NT2/D1 (cell line): ENCODE data around the gene LRCOL1.

Experiments used
- DNase-seq: peaks from one replicate; pipeline ENCODE4 v3.0.0-alpha.2; 2011; ENCODE audit warnings: low read depth, low spot score
- H3K27me3 ChIP-seq: 2 replicates; pipeline ENCODE4 v1.6.0; 2011; ENCODE audit warnings: mild to moderate bottlenecking; ENCODE audit not compliant: insufficient read length, insufficient read depth
- H3K36me3 ChIP-seq: 2 replicates; pipeline ENCODE4 v1.6.1; 2011; ENCODE audit warnings: mild to moderate bottlenecking, low read length, mixed read lengths; ENCODE audit not compliant: insufficient read depth, insufficient read length
- H3K4me1 ChIP-seq: 2 replicates; pipeline ENCODE4 v1.5.1; 2011; ENCODE audit not compliant: insufficient read depth, insufficient read length
- H3K4me3 ChIP-seq: 2 replicates; pipeline ENCODE4 v1.5.1; 2011; ENCODE audit warnings: low read depth; ENCODE audit not compliant: insufficient read length
- H3K9ac ChIP-seq: 2 replicates; pipeline ENCODE4 v1.6.0; 2011; ENCODE audit warnings: low read depth; ENCODE audit not compliant: insufficient read length
- H3K9me3 ChIP-seq: 2 replicates; pipeline ENCODE4 v1.5.1; 2011; ENCODE audit warnings: mild to moderate bottlenecking, low read length; ENCODE audit not compliant: insufficient read depth
- SUZ12 ChIP-seq: IDR thresholded peaks from 2 replicates; pipeline ENCODE4 v1.6.1; 2011; ENCODE audit not compliant: insufficient read length, insufficient read depth; ENCODE audit errors: extremely low read depth
- YY1 ChIP-seq: IDR thresholded peaks from 2 replicates; pipeline ENCODE4 v1.6.1; 2011; ENCODE audit not compliant: insufficient read length, insufficient read depth
- ZNF274 ChIP-seq: IDR thresholded peaks from 2 replicates; pipeline ENCODE4 v1.6.1; 2011; ENCODE audit warnings: mild to moderate bottlenecking, low read depth, low read length

The LRCOL1 gene

GRCh38 chr12:132576701-132577100 is 33.7 kb downstream of the LRCOL1 start:
- no peaks in the 10 kb centered on the region for H3K9me3 ChIP-seq
- no peak overlapping the region for H3K9ac ChIP-seq
- H3K4me1 ChIP-seq: no peaks in the 10 kb centered on the region
- H3K27me3 ChIP-seq: no peaks in the 10 kb centered on the region
- H3K4me3 ChIP-seq: no peak overlapping the region
- TF ChIP-seq SUZ12 (no peak), YY1 (no peak), ZNF274 (no peak)
- H3K36me3 ChIP-seq: peaks cover 84% of the 10 kb centered on the region
- no peak for DNase-seq

DNA sequence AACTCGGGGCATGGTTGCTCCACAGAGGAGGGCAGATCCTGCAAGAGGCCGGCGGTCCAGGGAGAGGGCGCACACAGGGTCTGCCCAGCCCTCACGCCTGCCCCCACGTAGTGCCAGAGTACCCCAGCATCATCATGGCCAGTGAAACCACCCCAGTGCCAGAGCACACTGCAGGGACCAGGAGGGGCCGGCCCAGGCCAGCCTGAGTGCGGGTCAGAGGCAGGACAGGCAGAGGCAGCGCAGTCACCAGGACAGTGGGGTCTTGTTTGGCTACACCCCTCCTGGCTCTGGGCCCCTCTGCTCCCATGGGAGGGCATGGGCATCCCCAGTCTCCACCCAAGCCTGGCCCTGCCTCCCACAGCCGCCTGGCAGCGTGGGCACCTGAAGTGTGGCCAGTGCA is 34.7 kb downstream of the LRCOL1 start:
- H3K27me3 ChIP-seq: no peaks in the 10 kb centered on the region
- no peak overlapping the region for H3K9ac ChIP-seq
- H3K36me3 ChIP-seq: peaks cover 87% of the 10 kb centered on the region
- no peak overlapping the region for H3K4me3 ChIP-seq
- TF ChIP-seq ZNF274: no peak
- no peak for TF ChIP-seq YY1
- no peak for TF ChIP-seq SUZ12
- no peaks in the 10 kb centered on the region for H3K9me3 ChIP-seq
- no peak for DNase-seq
- H3K4me1 ChIP-seq: no peaks in the 10 kb centered on the region

- no peak for DNase-seq
- H3K9ac ChIP-seq: no peak overlapping the region
- no peaks in the 10 kb centered on the region for H3K9me3 ChIP-seq
- H3K4me1 ChIP-seq: no peaks in the 10 kb centered on the region
- H3K27me3 ChIP-seq: no peaks in the 10 kb centered on the region
- H3K4me3 ChIP-seq: no peak overlapping the region
- peaks cover 87% of the 10 kb centered on the region for H3K36me3 ChIP-seq
- TF ChIP-seq ZNF274 (no peak), SUZ12 (no peak), YY1 (no peak)
Measured at GRCh38 chr12:132574271-132574996, 35.9 kb downstream of the LRCOL1 start.

GRCh38 chr12:132572801-132573760 is 37.3 kb downstream of the LRCOL1 start:
- no peak overlapping the region for H3K9ac ChIP-seq
- H3K36me3 ChIP-seq: peaks cover 89% of the 10 kb centered on the region
- no peaks in the 10 kb centered on the region for H3K4me1 ChIP-seq
- H3K4me3 ChIP-seq: no peak overlapping the region
- TF ChIP-seq YY1: no peak
- no peaks in the 10 kb centered on the region for H3K9me3 ChIP-seq
- no peak for DNase-seq
- peaks cover 2% of the 10 kb centered on the region for H3K27me3 ChIP-seq

GRCh38 chr12:132572106-132572505 is 38.3 kb downstream of the LRCOL1 start:
- Histone ChIP-seq H3K36me3 (peaks cover 89% of the 10 kb centered on the region), H3K9ac (no peak overlapping the region), H3K4me1 (no peaks in the 10 kb centered on the region), H3K4me3 (no peak overlapping the region), H3K27me3 (peaks cover 5% of the 10 kb centered on the region), H3K9me3 (no peaks in the 10 kb centered on the region)
- no peak for TF ChIP-seq SUZ12
- TF ChIP-seq ZNF274: no peak
- TF ChIP-seq YY1: no peak
- DNase-seq: no peak

- Histone ChIP-seq H3K4me1 (no peaks in the 10 kb centered on the region), H3K27me3 (peaks cover 5% of the 10 kb centered on the region), H3K4me3 (no peak overlapping the region), H3K9ac (no peak overlapping the region), H3K36me3 (peaks cover 89% of the 10 kb centered on the region), H3K9me3 (no peaks in the 10 kb centered on the region)
- no peak for DNase-seq
- TF ChIP-seq ZNF274: no peak
- TF ChIP-seq SUZ12: no peak
- TF ChIP-seq YY1: no peak
Measured at GRCh38 chr12:132571598-132571997, 38.8 kb downstream of the LRCOL1 start.

DNA sequence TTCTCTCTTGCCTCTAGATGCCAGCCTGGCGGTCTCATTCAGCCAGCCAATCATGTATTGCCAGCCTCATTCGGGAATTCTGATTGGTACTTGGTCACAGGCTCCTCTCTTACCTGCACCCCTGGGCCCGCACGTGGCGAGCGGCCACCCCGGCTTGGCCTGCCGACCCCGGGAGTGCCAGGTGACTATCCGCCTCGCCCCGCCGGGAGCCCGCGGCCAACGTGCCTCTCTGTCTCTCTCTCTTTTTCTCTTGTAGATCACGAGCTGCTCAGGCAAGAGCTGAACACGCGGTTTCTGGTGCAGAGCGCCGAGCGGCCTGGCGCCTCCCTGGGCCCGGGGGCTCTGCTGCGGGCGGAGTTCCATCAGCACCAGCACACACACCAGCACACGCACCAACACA is 39.3 kb downstream of the LRCOL1 start:
- no peak for DNase-seq
- peaks cover 90% of the 10 kb centered on the region for H3K36me3 ChIP-seq
- no peak overlapping the region for H3K9ac ChIP-seq
- peaks cover 5% of the 10 kb centered on the region for H3K27me3 ChIP-seq
- H3K9me3 ChIP-seq: no peaks in the 10 kb centered on the region
- no peaks in the 10 kb centered on the region for H3K4me1 ChIP-seq
- H3K4me3 ChIP-seq: no peak overlapping the region
- TF ChIP-seq ZNF274 (no peak), YY1 (no peak), SUZ12 (no peak)
